ENCODE results near the gene PICK1.

PICK1 gene

GRCh38 chr22:38085056-38085455, 27.9 kb downstream of the PICK1 start:
- H3K56ac ChIP-seq (ENCODE audit: low read length), result no peak overlapping the region
- H2BK5ac ChIP-seq (ENCODE audit: low read length), result no peak overlapping the region
- H3K23ac ChIP-seq (ENCODE audit: low read length), result no peak overlapping the region
- no peak overlapping the region for H4K8ac ChIP-seq (ENCODE audit: low read depth, low read length)
- no peak overlapping the region for H4K5ac ChIP-seq (ENCODE audit: low read length)
- H3K4ac ChIP-seq (ENCODE audit: low read depth, low read length), result no peak overlapping the region
- H3K4me3 ChIP-seq (ENCODE audit: low read length), result no peak overlapping the region
- DNase-seq, result no peak
- H3K4me2 ChIP-seq (ENCODE audit: low read length), result no peak overlapping the region
- H3K27me3 ChIP-seq (ENCODE audit: insufficient read depth, low read length, poor library complexity), result peaks cover 2% of the 10 kb centered on the region
- H3K36me3 ChIP-seq (ENCODE audit: control insufficient read depth, insufficient read depth, low read length), result no peaks in the 10 kb centered on the region
- no peak overlapping the region for H3K18ac ChIP-seq (ENCODE audit: low read length)
- no peak overlapping the region for H3K27ac ChIP-seq (ENCODE audit: low read depth, low read length)
- no peak overlapping the region for H2BK15ac ChIP-seq (replicated peaks; ENCODE audit: low read depth)
- H3K79me1 ChIP-seq (ENCODE audit: low read length), result no peaks in the 10 kb centered on the region
- no peak overlapping the region for H3K9ac ChIP-seq (ENCODE audit: low read length)
- WGBS (ENCODE audit: extremely low coverage, insufficient coverage, low lambda C conversion rate), result no CpG with 5 or more reads among the region's 12 CpGs
- H3K4me1 ChIP-seq (ENCODE audit: control insufficient read depth, low read depth, low read length), result no peaks in the 10 kb centered on the region
- H2BK120ac ChIP-seq (ENCODE audit: low read depth, low read length), result no peak overlapping the region
- no peaks in the 10 kb centered on the region for H3K79me2 ChIP-seq (ENCODE audit: control insufficient read depth, insufficient read depth, low read length)
- no peak overlapping the region for H2AK5ac ChIP-seq (ENCODE audit: low read length)

GRCh38 chr22:38085501-38085900, 28.3 kb downstream of the PICK1 start:
- Histone ChIP-seq H3K4me3 (ENCODE audit: low read length) (no peak overlapping the region), H4K5ac (ENCODE audit: low read length) (no peak overlapping the region), H3K79me2 (ENCODE audit: control insufficient read depth, insufficient read depth, low read length) (no peaks in the 10 kb centered on the region), H3K9ac (ENCODE audit: low read length) (no peak overlapping the region), H3K27me3 (ENCODE audit: insufficient read depth, low read length, poor library complexity) (peaks cover 2% of the 10 kb centered on the region), H3K23ac (ENCODE audit: low read length) (no peak overlapping the region), H3K4me1 (ENCODE audit: control insufficient read depth, low read depth, low read length) (no peaks in the 10 kb centered on the region), H3K56ac (ENCODE audit: low read length) (no peak overlapping the region), H3K4ac (ENCODE audit: low read depth, low read length) (no peak overlapping the region), H3K79me1 (ENCODE audit: low read length) (no peaks in the 10 kb centered on the region), H2BK5ac (ENCODE audit: low read length) (no peak overlapping the region), H2BK120ac (ENCODE audit: low read depth, low read length) (no peak overlapping the region), H3K27ac (ENCODE audit: low read depth, low read length) (no peak overlapping the region), H4K8ac (ENCODE audit: low read depth, low read length) (no peak overlapping the region), H3K18ac (ENCODE audit: low read length) (no peak overlapping the region), H3K36me3 (ENCODE audit: control insufficient read depth, insufficient read depth, low read length) (no peaks in the 10 kb centered on the region), H3K4me2 (ENCODE audit: low read length) (no peak overlapping the region), H2AK5ac (ENCODE audit: low read length) (no peak overlapping the region), H2BK15ac (replicated peaks; ENCODE audit: low read depth) (no peak overlapping the region)
- WGBS (ENCODE audit: extremely low coverage, insufficient coverage, low lambda C conversion rate), result no CpG with 5 or more reads among the region's 5 CpGs
- DNase-seq, result no peak

GRCh38 chr22:38086001-38086845, 29.0 kb downstream of the PICK1 start:
- Histone ChIP-seq H2BK5ac (ENCODE audit: low read length) (no peak overlapping the region), H3K18ac (ENCODE audit: low read length) (no peak overlapping the region), H2AK5ac (ENCODE audit: low read length) (no peak overlapping the region), H3K4me2 (ENCODE audit: low read length) (no peak overlapping the region), H3K56ac (ENCODE audit: low read length) (no peak overlapping the region), H3K27ac (ENCODE audit: low read depth, low read length) (no peak overlapping the region), H4K5ac (ENCODE audit: low read length) (no peak overlapping the region), H3K27me3 (ENCODE audit: insufficient read depth, low read length, poor library complexity) (peaks cover 2% of the 10 kb centered on the region), H4K8ac (ENCODE audit: low read depth, low read length) (no peak overlapping the region), H3K79me1 (ENCODE audit: low read length) (no peaks in the 10 kb centered on the region), H3K4ac (ENCODE audit: low read depth, low read length) (no peak overlapping the region), H3K36me3 (ENCODE audit: control insufficient read depth, insufficient read depth, low read length) (no peaks in the 10 kb centered on the region), H3K79me2 (ENCODE audit: control insufficient read depth, insufficient read depth, low read length) (no peaks in the 10 kb centered on the region), H3K4me1 (ENCODE audit: control insufficient read depth, low read depth, low read length) (no peaks in the 10 kb centered on the region), H3K23ac (ENCODE audit: low read length) (no peak overlapping the region), H2BK15ac (replicated peaks; ENCODE audit: low read depth) (no peak overlapping the region), H2BK120ac (ENCODE audit: low read depth, low read length) (no peak overlapping the region), H3K4me3 (ENCODE audit: low read length) (no peak overlapping the region), H3K9ac (ENCODE audit: low read length) (no peak overlapping the region)
- no CpG with 5 or more reads among the region's 25 CpGs for WGBS (ENCODE audit: extremely low coverage, insufficient coverage, low lambda C conversion rate)
- DNase-seq, result no peak

- Histone ChIP-seq H3K4ac (ENCODE audit: low read depth, low read length) (no peak overlapping the region), H3K4me1 (ENCODE audit: control insufficient read depth, low read depth, low read length) (no peaks in the 10 kb centered on the region), H3K23ac (ENCODE audit: low read length) (no peak overlapping the region), H3K18ac (ENCODE audit: low read length) (no peak overlapping the region), H3K4me2 (ENCODE audit: low read length) (no peak overlapping the region), H3K56ac (ENCODE audit: low read length) (no peak overlapping the region), H3K9ac (ENCODE audit: low read length) (no peak overlapping the region), H4K8ac (ENCODE audit: low read depth, low read length) (no peak overlapping the region), H2AK5ac (ENCODE audit: low read length) (no peak overlapping the region), H2BK5ac (ENCODE audit: low read length) (no peak overlapping the region), H4K5ac (ENCODE audit: low read length) (no peak overlapping the region), H2BK120ac (ENCODE audit: low read depth, low read length) (no peak overlapping the region), H3K27me3 (ENCODE audit: insufficient read depth, low read length, poor library complexity) (peaks cover 1% of the 10 kb centered on the region), H3K79me2 (ENCODE audit: control insufficient read depth, insufficient read depth, low read length) (no peaks in the 10 kb centered on the region), H3K4me3 (ENCODE audit: low read length) (no peak overlapping the region), H3K79me1 (ENCODE audit: low read length) (no peaks in the 10 kb centered on the region), H2BK15ac (replicated peaks; ENCODE audit: low read depth) (no peak overlapping the region), H3K27ac (ENCODE audit: low read depth, low read length) (no peak overlapping the region), H3K36me3 (ENCODE audit: control insufficient read depth, insufficient read depth, low read length) (no peaks in the 10 kb centered on the region)
- no CpG with 5 or more reads among the region's 13 CpGs for WGBS (ENCODE audit: extremely low coverage, insufficient coverage, low lambda C conversion rate)
- no peak for DNase-seq
These were observed 29.7 kb downstream of the PICK1 start for GRCh38 chr22:38086942-38087341.

GRCh38 chr22:38087855-38088254, 30.7 kb downstream of the PICK1 start:
- Histone ChIP-seq H3K4me3 (ENCODE audit: low read length) (no peak overlapping the region), H3K79me1 (ENCODE audit: low read length) (no peaks in the 10 kb centered on the region), H3K4me2 (ENCODE audit: low read length) (no peak overlapping the region), H3K9ac (ENCODE audit: low read length) (no peak overlapping the region), H3K27ac (ENCODE audit: low read depth, low read length) (no peak overlapping the region), H4K5ac (ENCODE audit: low read length) (no peak overlapping the region), H4K8ac (ENCODE audit: low read depth, low read length) (no peak overlapping the region), H3K4ac (ENCODE audit: low read depth, low read length) (no peak overlapping the region), H2AK5ac (ENCODE audit: low read length) (no peak overlapping the region), H3K4me1 (ENCODE audit: control insufficient read depth, low read depth, low read length) (no peaks in the 10 kb centered on the region), H3K79me2 (ENCODE audit: control insufficient read depth, insufficient read depth, low read length) (no peaks in the 10 kb centered on the region), H3K36me3 (ENCODE audit: control insufficient read depth, insufficient read depth, low read length) (no peaks in the 10 kb centered on the region), H2BK5ac (ENCODE audit: low read length) (no peak overlapping the region), H3K18ac (ENCODE audit: low read length) (no peak overlapping the region), H2BK15ac (replicated peaks; ENCODE audit: low read depth) (no peak overlapping the region), H3K27me3 (ENCODE audit: insufficient read depth, low read length, poor library complexity) (no peaks in the 10 kb centered on the region), H2BK120ac (ENCODE audit: low read depth, low read length) (no peak overlapping the region), H3K56ac (ENCODE audit: low read length) (no peak overlapping the region), H3K23ac (ENCODE audit: low read length) (no peak overlapping the region)
- no peak for DNase-seq
- WGBS (ENCODE audit: extremely low coverage, insufficient coverage, low lambda C conversion rate), result no CpG with 5 or more reads among the region's 12 CpGs
